ENCODE results near the gene ADAM15. TPM values are rescaled to one million over a fixed set of nuclear protein-coding genes. Genes with fewer than 3 reads are reported as not detected.

Gene ADAM15
- total RNA-seq, 4 donors from 2014 or later: 61.5 to 142 (median 115) TPM

GRCh38 chr1:155005076-155006011, 45.8 kb upstream of the ADAM15 start:
- Histone ChIP-seq H3K4me3 (peak overlapping the region; percentile 80 to 97 (median 92)), H3K9me3 (no peaks in the 10 kb centered on the region), H3K36me3 (peaks cover 0 to 7% (median 2%) of the 10 kb centered on the region in 4 donors), H3K27ac (replicated peaks in 1 of 4) (peak overlapping the region; percentile 97 to 99 (median 98)), H3K27me3 (no peaks in the 10 kb centered on the region), H3K4me1 (peaks cover 47 to 75% (median 64%) of the 10 kb centered on the region in 4 donors)
- intact Hi-C loops (cut with DNase I): no loop called here
- DNase-seq (ENCODE audit: extremely low spot score): no peak
- 60% methylated on average over 17 of the region's 17 CpGs for WGBS
- TF ChIP-seq POLR2A (IDR thresholded peaks at IDR 0.05; ENCODE audit: low read depth): no peak
- peak in 1 of 2 donors; percentile 47 for TF ChIP-seq POLR2AphosphoS5 (IDR thresholded peaks at IDR 0.05)

GRCh38 chr1:155006601-155007101, 44.5 kb upstream of the ADAM15 start:
- no peaks in the 10 kb centered on the region for H3K27me3 ChIP-seq
- TF ChIP-seq, protein P1, sequence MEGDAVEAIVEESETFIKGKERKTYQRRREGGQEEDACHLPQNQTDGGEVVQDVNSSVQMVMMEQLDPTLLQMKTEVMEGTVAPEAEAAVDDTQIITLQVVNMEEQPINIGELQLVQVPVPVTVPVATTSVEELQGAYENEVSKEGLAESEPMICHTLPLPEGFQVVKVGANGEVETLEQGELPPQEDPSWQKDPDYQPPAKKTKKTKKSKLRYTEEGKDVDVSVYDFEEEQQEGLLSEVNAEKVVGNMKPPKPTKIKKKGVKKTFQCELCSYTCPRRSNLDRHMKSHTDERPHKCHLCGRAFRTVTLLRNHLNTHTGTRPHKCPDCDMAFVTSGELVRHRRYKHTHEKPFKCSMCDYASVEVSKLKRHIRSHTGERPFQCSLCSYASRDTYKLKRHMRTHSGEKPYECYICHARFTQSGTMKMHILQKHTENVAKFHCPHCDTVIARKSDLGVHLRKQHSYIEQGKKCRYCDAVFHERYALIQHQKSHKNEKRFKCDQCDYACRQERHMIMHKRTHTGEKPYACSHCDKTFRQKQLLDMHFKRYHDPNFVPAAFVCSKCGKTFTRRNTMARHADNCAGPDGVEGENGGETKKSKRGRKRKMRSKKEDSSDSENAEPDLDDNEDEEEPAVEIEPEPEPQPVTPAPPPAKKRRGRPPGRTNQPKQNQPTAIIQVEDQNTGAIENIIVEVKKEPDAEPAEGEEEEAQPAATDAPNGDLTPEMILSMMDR (IDR thresholded peaks at IDR 0.05): no peak
- no peak for TF ChIP-seq EP300 (IDR thresholded peaks at IDR 0.05)
- no peak for TF ChIP-seq POLR2AphosphoS5 (IDR thresholded peaks at IDR 0.05)
- TF ChIP-seq POLR2A (IDR thresholded peaks at IDR 0.05; ENCODE audit: low read depth): no peak
- peak overlapping the region; percentile 97 to 99 (median 98) for H3K27ac ChIP-seq (replicated peaks in 1 of 4)
- H3K36me3 ChIP-seq: peaks cover 0 to 14% (median 5%) of the 10 kb centered on the region in 4 donors
- 71% methylated on average over 2 of the region's 2 CpGs for WGBS
- H3K9me3 ChIP-seq: no peaks in the 10 kb centered on the region
- H3K4me3 ChIP-seq: no peak overlapping the region
- H3K4me1 ChIP-seq: peaks cover 53 to 81% (median 74%) of the 10 kb centered on the region in 4 donors
- no peak for DNase-seq (ENCODE audit: extremely low spot score)
- intact Hi-C loops (cut with DNase I): no loop called here

- intact Hi-C loops (cut with DNase I): no loop called here
- no peak for TF ChIP-seq POLR2A (IDR thresholded peaks at IDR 0.05; ENCODE audit: low read depth)
- no peak for TF ChIP-seq EP300 (IDR thresholded peaks at IDR 0.05)
- TF ChIP-seq POLR2AphosphoS5 (IDR thresholded peaks at IDR 0.05): no peak
- TF ChIP-seq, protein P1 (IDR thresholded peaks at IDR 0.05): no peak
- no peak for DNase-seq (ENCODE audit: extremely low spot score)
- Histone ChIP-seq H3K27me3 (no peaks in the 10 kb centered on the region), H3K36me3 (peaks cover 0 to 14% (median 5%) of the 10 kb centered on the region in 4 donors), H3K27ac (replicated peaks in 1 of 4) (peak overlapping the region; percentile 68 to 99 (median 86)), H3K4me3 (peak overlapping the region in 2 of 4 donors; percentile 20 to 32), H3K9me3 (no peaks in the 10 kb centered on the region), H3K4me1 (peaks cover 60 to 88% (median 81%) of the 10 kb centered on the region in 4 donors)
- 53% methylated on average over 5 of the region's 6 CpGs for WGBS
Observed at GRCh38 chr1:155007251-155007828, 43.8 kb upstream of the ADAM15 start.

GRCh38 chr1:155008015-155008941, 42.8 kb upstream of the ADAM15 start:
- TF ChIP-seq, protein P1 (IDR thresholded peaks at IDR 0.05): no peak
- TF ChIP-seq POLR2A (IDR thresholded peaks at IDR 0.05; ENCODE audit: low read depth): no peak
- no peak for TF ChIP-seq POLR2AphosphoS5 (IDR thresholded peaks at IDR 0.05)
- TF ChIP-seq EP300 (IDR thresholded peaks at IDR 0.05): no peak
- Histone ChIP-seq H3K4me1 (peaks cover 68 to 98% (median 89%) of the 10 kb centered on the region in 4 donors), H3K36me3 (peaks cover 0 to 14% (median 5%) of the 10 kb centered on the region in 4 donors), H3K4me3 (peak overlapping the region; percentile 18 to 32 (median 26)), H3K27me3 (no peaks in the 10 kb centered on the region), H3K27ac (replicated peaks in 1 of 4) (peak overlapping the region; percentile 68 to 99 (median 86)), H3K9me3 (no peaks in the 10 kb centered on the region)
- WGBS: 73% methylated on average over 13 of the region's 16 CpGs
- DNase-seq (ENCODE audit: extremely low spot score): no peak
- intact Hi-C loops (cut with DNase I): no loop called here

Measured in esophagus muscularis mucosa (tissue), 4 donors.